H1 (cell line): Measurements from ENCODE around the gene LGALS4. TPM values are rescaled to one million over a fixed set of nuclear protein-coding genes. Genes with fewer than 3 reads are reported as not detected.
A peak's percentile ranks its signal among the peaks of the same experiment; 100 is the strongest.
"Not testable (repeated sequence)": the region's sequence is repeated elsewhere in the genome, so short reads cannot be mapped to it uniquely, and the experiment has no call there.

Source experiments
- CTCF ChIA-PET: fragments of 300-600 bp; sonication (Branson Sonifier 250); formaldehyde crosslinking; loops from one replicate; lab custom pipeline; 2021; ENCODE audit not compliant: partially characterized antibody; lab: Charles Lee
- POLR2A ChIA-PET: fragments of 300-600 bp; sonication (Branson Sonifier 250); formaldehyde crosslinking; loops from one replicate; lab custom pipeline; 2021; ENCODE audit warnings: inconsistent platforms; ENCODE audit not compliant: partially characterized antibody; lab: Charles Lee
- DNase-seq, 2 experiments: peaks; one replicate each; pipeline versions ENCODE4 v3.0.0 to v3.0.0-alpha.2; 2010 to 2022; ENCODE audit warnings: low spot score in 2 of 2, low read depth in 1 of 2, mixed read lengths in 1 of 2
- FAIRE-seq: peaks from 2 replicates; lab custom pipeline; 2011; peaks lifted over from hg19 to GRCh38; lab: Jason Lieb, UNC
- H2AFZ ChIP-seq: 2 replicates; pipeline ENCODE4 v1.8.1; 2012; ENCODE audit warnings: low read length, inconsistent platforms
- H2AK5ac ChIP-seq: 2 replicates; pipeline ENCODE4 v1.6.1; 2013; ENCODE audit warnings: low read depth, low read length
- H2BK120ac ChIP-seq: replicated peaks from 2 replicates; pipeline ENCODE3; 2013; ENCODE audit warnings: low read depth, low read length, inconsistent platforms
- H2BK12ac ChIP-seq: 2 replicates; pipeline ENCODE4 v1.6.1; 2013; ENCODE audit warnings: low read depth, low read length
- H2BK15ac ChIP-seq: 2 replicates; pipeline ENCODE4 v1.6.1; 2013; ENCODE audit warnings: low read length
- H2BK20ac ChIP-seq: 2 replicates; pipeline ENCODE4 v1.6.1; 2013; ENCODE audit warnings: low read length
- H2BK5ac ChIP-seq: 2 replicates; pipeline ENCODE4 v1.6.1; 2013; ENCODE audit warnings: low read depth, low read length
- H3K14ac ChIP-seq: 2 replicates; pipeline ENCODE4 v1.6.1; 2013; ENCODE audit warnings: inconsistent platforms; ENCODE audit not compliant: insufficient read length
- H3K18ac ChIP-seq: 2 replicates; pipeline ENCODE4 v1.6.1; 2013; ENCODE audit warnings: low read length; ENCODE audit errors: extremely low read depth
- H3K23ac ChIP-seq: 2 replicates; pipeline ENCODE4 v1.6.1; 2013; ENCODE audit warnings: inconsistent platforms; ENCODE audit not compliant: insufficient read length
- H3K23me2 ChIP-seq: 2 replicates; pipeline ENCODE4 v1.6.1; 2013; ENCODE audit warnings: low read depth, low read length
- H3K27ac ChIP-seq: 2 replicates; pipeline ENCODE4 v1.6.1; 2011; ENCODE audit warnings: low read depth, low read length, inconsistent platforms
- H3K27me3 ChIP-seq, 4 experiments: replicated peaks in 1 of 4; 1 replicate in 1 of 4; 2 replicates in 3 of 4; pipeline versions ENCODE4 v1.6.1 to v1.8.1; 2011 to 2013; ENCODE audit warnings: low read length in 3 of 4, mild to moderate bottlenecking in 3 of 4, inconsistent platforms in 2 of 4, mixed read lengths in 2 of 4, moderate library complexity in 1 of 4; ENCODE audit not compliant: control insufficient read depth in 3 of 4, insufficient read depth in 3 of 4; ENCODE audit errors: extremely low read depth in 1 of 4
- H3K36me3 ChIP-seq, 4 experiments: 2 replicates each; pipeline versions ENCODE4 v1.6.1 to v1.8.1; 2011 to 2013; ENCODE audit warnings: mild to moderate bottlenecking in 4 of 4, low read length in 3 of 4, moderate library complexity in 2 of 4, control low read depth in 1 of 4, inconsistent platforms in 1 of 4; ENCODE audit not compliant: insufficient read depth in 4 of 4, control insufficient read depth in 2 of 4
- H3K4ac ChIP-seq: replicated peaks from 2 replicates; pipeline ENCODE3; 2013; ENCODE audit warnings: low read length, low read depth, mixed read lengths, inconsistent platforms; ENCODE audit not compliant: insufficient read length
- H3K4me1 ChIP-seq, 4 experiments: replicated peaks in 1 of 4; 1 replicate in 1 of 4; 2 replicates in 3 of 4; pipeline versions ENCODE4 v1.6.1 to v1.8.1; 2011 to 2013; ENCODE audit warnings: low read length in 3 of 4, inconsistent platforms in 2 of 4, mixed read lengths in 1 of 4; ENCODE audit not compliant: insufficient read depth in 4 of 4, control insufficient read depth in 3 of 4
- H3K4me2 ChIP-seq, 2 experiments: 2 replicates each; pipeline versions ENCODE4 v1.6.1 to v1.8.1; 2011 to 2013; ENCODE audit warnings: low read depth in 2 of 2, low read length in 2 of 2, control low read depth in 1 of 2, inconsistent platforms in 1 of 2, mild to moderate bottlenecking in 1 of 2; ENCODE audit not compliant: insufficient read depth in 1 of 2
- H3K4me3 ChIP-seq, 4 experiments: fragments of 200-600, 300-600 bp in 1 of 4; sonication (generic), shearing (Covaris generic), sonication (Bioruptor Twin) in 1 of 4; 2 replicates each; pipeline versions ENCODE4 v1.5.1 to v1.8.1; 2011 to 2016; ENCODE audit warnings: low read length in 4 of 4, low read depth in 3 of 4, control low read depth in 2 of 4, inconsistent platforms in 2 of 4, mild to moderate bottlenecking in 2 of 4, mixed read lengths in 1 of 4, moderate library complexity in 1 of 4; ENCODE audit not compliant: insufficient read depth in 2 of 4; ENCODE audit errors: extremely low read depth in 1 of 4
- H3K56ac ChIP-seq: replicated peaks from 2 replicates; pipeline ENCODE3; 2013; ENCODE audit warnings: low read depth, mild to moderate bottlenecking, mixed read lengths, low read length, inconsistent platforms; ENCODE audit not compliant: insufficient read length
- H3K79me1 ChIP-seq: 2 replicates; pipeline ENCODE4 v1.6.1; 2013; ENCODE audit warnings: low read depth, low read length, control low read depth
- H3K79me2 ChIP-seq, 2 experiments: 2 replicates each; pipeline versions ENCODE4 v1.6.1 to v1.8.1; 2012 to 2013; ENCODE audit warnings: low read length in 2 of 2, mild to moderate bottlenecking in 2 of 2, inconsistent platforms in 1 of 2; ENCODE audit not compliant: insufficient read depth in 2 of 2, control insufficient read depth in 1 of 2
- H3K9ac ChIP-seq, 4 experiments: replicated peaks in 1 of 4; 1 replicate in 1 of 4; 2 replicates in 3 of 4; pipeline versions ENCODE4 v1.6.1 to v1.8.1; 2011 to 2013; ENCODE audit warnings: low read depth in 3 of 4, low read length in 3 of 4, control low read depth in 2 of 4, mild to moderate bottlenecking in 2 of 4, moderate library complexity in 2 of 4, inconsistent platforms in 1 of 4; ENCODE audit errors: extremely low read depth in 1 of 4
- H3K9me3 ChIP-seq, 2 experiments: 2 replicates each; pipeline versions ENCODE4 v1.6.1 to v1.8.1; 2012 to 2013; ENCODE audit warnings: mild to moderate bottlenecking in 2 of 2, moderate library complexity in 2 of 2, control low read depth in 1 of 2, inconsistent platforms in 1 of 2, low read depth in 1 of 2, low read length in 1 of 2, mixed read lengths in 1 of 2; ENCODE audit not compliant: insufficient read depth in 2 of 2
- H4K20me1 ChIP-seq, 2 experiments: replicated peaks in 1 of 2; 2 replicates each; pipeline versions ENCODE3 to v1.8.1; 2011 to 2013; ENCODE audit warnings: inconsistent platforms in 2 of 2, low read length in 2 of 2, mild to moderate bottlenecking in 1 of 2; ENCODE audit not compliant: insufficient read depth in 2 of 2, control insufficient read depth in 1 of 2
- H4K5ac ChIP-seq: 2 replicates; pipeline ENCODE4 v1.6.1; 2013; ENCODE audit warnings: low read length, low read depth, mixed read lengths, inconsistent platforms; ENCODE audit not compliant: insufficient read length
- H4K8ac ChIP-seq: 2 replicates; pipeline ENCODE4 v1.8.0; 2013; ENCODE audit warnings: mild to moderate bottlenecking, moderate library complexity, low read length, inconsistent platforms; ENCODE audit not compliant: insufficient read depth; ENCODE audit errors: extremely low read depth
- H4K91ac ChIP-seq: replicated peaks from 2 replicates; pipeline ENCODE3; 2013; ENCODE audit warnings: low read length, mixed read lengths, inconsistent platforms; ENCODE audit not compliant: insufficient read length
- WGBS, 2 experiments: shearing (Covaris generic) in 1 of 2; methylation state at CpG; one replicate each; pipeline versions ENCODE4 v1.1.6 to v1.1.7; 2013 to 2015; ENCODE audit warnings: low lambda C conversion rate in 2 of 2, mixed read lengths in 2 of 2, inconsistent platforms in 1 of 2, low coverage in 1 of 2, missing lambda C conversion rate in 1 of 2; ENCODE audit not compliant: insufficient replicate concordance in 2 of 2, insufficient coverage in 1 of 2, insufficient read length in 1 of 2; ENCODE audit errors: extremely low coverage in 1 of 2, missing lambda C conversion rate in 1 of 2; 5-methylcytosine and 5-hydroxymethylcytosine counted together
- polyA plus RNA-seq, 7 experiments: library from polyadenylated mRNA; depleted of rRNA in 3 of 7; stranded (reverse) in 5 of 7; unstranded in 2 of 7; fragments of >200 nt in 5 of 7; fragments of 200-250 nt in 2 of 7; gene quantifications; 1 replicate in 5 of 7; 2 replicates in 1 of 7; 4 replicates in 1 of 7; pipeline versions ENCODE4 v1.2.1 to v1.2.3, GENCODE V29; 2011 to 2013; ENCODE audit warnings: missing spikeins in 2 of 7, mixed read lengths in 2 of 7
- total RNA-seq: library from RNA; stranded (reverse); fragmentation: NEBNext Ultra II Directional; extraction: Animal tissue kit (Norgen Biotek cat#: 25700); gene quantifications from 2 replicates; pipeline ENCODE4 v1.2.1, GENCODE V29; 2021

The LGALS4 gene
- total and polyA plus RNA-seq, 2 of the 8 experiments (the other 6 are each of a cell fraction or from before 2014, with no cell fraction given): 0.32 to 0.37 TPM

DNA sequence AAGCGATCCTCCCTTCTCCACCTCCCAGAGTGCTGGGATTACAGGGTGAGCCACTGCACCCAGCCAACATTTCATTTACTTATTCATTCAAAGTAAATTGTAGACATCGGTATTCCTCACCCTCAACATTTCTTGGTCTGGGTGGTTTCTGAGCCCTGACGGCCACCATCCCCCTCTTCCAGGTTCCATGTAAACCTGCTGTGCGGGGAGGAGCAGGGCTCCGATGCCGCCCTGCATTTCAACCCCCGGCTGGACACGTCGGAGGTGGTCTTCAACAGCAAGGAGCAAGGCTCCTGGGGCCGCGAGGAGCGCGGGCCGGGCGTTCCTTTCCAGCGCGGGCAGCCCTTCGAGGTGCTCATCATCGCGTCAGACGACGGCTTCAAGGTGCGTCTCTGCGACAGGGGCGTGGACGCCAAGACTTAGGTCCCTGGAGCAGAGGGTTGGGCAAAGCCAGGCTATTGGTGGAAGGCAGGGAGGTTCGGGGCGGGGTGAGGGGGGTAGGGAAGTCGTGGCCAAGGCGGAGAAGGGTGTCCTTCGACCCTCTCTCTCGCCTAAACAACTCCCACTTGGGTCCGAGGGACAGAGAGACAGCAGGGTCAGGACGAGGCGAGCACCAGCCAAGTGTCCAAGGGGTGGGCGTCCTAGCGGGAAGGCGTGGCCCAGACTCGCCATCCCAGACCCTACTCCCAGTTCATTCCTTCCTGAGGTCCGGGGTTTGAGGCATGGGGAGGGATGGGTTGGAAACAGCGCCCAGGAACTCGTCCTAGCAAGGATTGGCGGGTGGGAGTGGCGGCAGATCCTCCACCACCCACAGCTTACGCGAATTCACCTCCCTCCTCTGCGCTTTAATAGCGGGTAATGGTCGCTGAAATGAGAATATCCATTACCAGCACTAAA lies 22.0 kb downstream of the LGALS4 start:
- H3K4me2 ChIP-seq, H3K4ac ChIP-seq, H3K79me1 ChIP-seq, H2BK5ac ChIP-seq, H3K18ac ChIP-seq, H3K56ac ChIP-seq, H3K23me2 ChIP-seq, H4K91ac ChIP-seq, H3K36me3 ChIP-seq, H3K9me3 ChIP-seq, H2BK20ac ChIP-seq, CTCF ChIA-PET, H2AFZ ChIP-seq, H3K79me2 ChIP-seq, H2BK12ac ChIP-seq, H3K9ac ChIP-seq, H3K4me1 ChIP-seq, H2BK120ac ChIP-seq, H2AK5ac ChIP-seq, H4K8ac ChIP-seq, H3K4me3 ChIP-seq, H3K14ac ChIP-seq, H4K5ac ChIP-seq, H2BK15ac ChIP-seq, POLR2A ChIA-PET, H3K23ac ChIP-seq, H3K27ac ChIP-seq, H4K20me1 ChIP-seq, DNase-seq: not testable (repeated sequence)
- peaks cover 0 to 12% (median 3%) of the 10 kb centered on the region in 4 experiments; a peak in 4 of 7 replicates for H3K27me3 ChIP-seq
- 69% methylated on average over 13 of the region's 49 CpGs; no CpG with 5 or more reads in 1 of the 2 experiments for WGBS, 2 experiments
- peak; percentile 71 for FAIRE-seq
